IMR-90 (cell line): ENCODE measurements around the gene RELL2. TPM values are rescaled to one million over a fixed set of nuclear protein-coding genes. Genes with fewer than 3 reads are reported as not detected.

ENCODE experiments used
- ATAC-seq: fragments of 200-7000 bp; cut with Tn5 transposase; 2 replicates; pipeline ENCODE4 v1.9.1; 2020; ENCODE audit warnings: low read depth, mild to moderate bottlenecking, moderate library complexity
- BruUV-seq: library from RNA; stranded (reverse); fragments of 400-500 nt; replicated peaks from 2 replicates; lab custom pipeline; 2021; lab: Mats Ljungman, UMichigan
- CTCF ChIA-PET: fragments of 300-600 bp; formaldehyde crosslinking; extraction: SDS; loops from one replicate; lab custom pipeline; 2021; ENCODE audit warnings: antibody characterized with exemption; lab: Yijun Ruan, JAX
- POLR2A ChIA-PET: fragments of 300-600 bp; sonication (Branson Sonifier 250); formaldehyde crosslinking; loops from one replicate; lab custom pipeline; 2022; ENCODE audit warnings: antibody characterized with exemption; ENCODE audit not compliant: unreplicated experiment; lab: Charles Lee
- DNase-seq: peaks from one replicate; pipeline ENCODE4 v3.0.0; 2013
- H2AFZ ChIP-seq: replicated peaks from 2 replicates; pipeline ENCODE3; 2013; ENCODE audit warnings: low read length, mild to moderate bottlenecking; ENCODE audit not compliant: poor library complexity
- H2AK5ac ChIP-seq: 2 replicates; pipeline ENCODE4 v1.6.1; 2013; ENCODE audit warnings: low read depth, low read length, inconsistent platforms
- H2AK9ac ChIP-seq: replicated peaks from 2 replicates; pipeline ENCODE3; 2013; ENCODE audit warnings: mild to moderate bottlenecking, low read depth, low read length, moderate library complexity; ENCODE audit not compliant: poor library complexity
- H2BK120ac ChIP-seq: 2 replicates; pipeline ENCODE4 v1.6.1; 2013; ENCODE audit warnings: low read depth, low read length, inconsistent platforms
- H2BK15ac ChIP-seq: 3 replicates; pipeline ENCODE4 v1.6.1; 2013; ENCODE audit warnings: low read depth, low read length, inconsistent platforms
- H2BK20ac ChIP-seq: 2 replicates; pipeline ENCODE4 v1.6.1; 2013; ENCODE audit warnings: low read depth, mild to moderate bottlenecking, inconsistent platforms, low read length, moderate library complexity
- H2BK5ac ChIP-seq: 2 replicates; pipeline ENCODE4 v1.6.1; 2013; ENCODE audit warnings: mild to moderate bottlenecking, low read depth, low read length, inconsistent platforms; ENCODE audit not compliant: poor library complexity, severe bottlenecking
- H3K14ac ChIP-seq: replicated peaks from 2 replicates; pipeline ENCODE4 v1.6.1; 2013; ENCODE audit warnings: low read depth, low read length, inconsistent platforms
- H3K18ac ChIP-seq: 2 replicates; pipeline ENCODE4 v1.6.1; 2013; ENCODE audit warnings: low read depth, low read length, control low read depth
- H3K23ac ChIP-seq: 2 replicates; pipeline ENCODE4 v1.6.1; 2013; ENCODE audit warnings: low read depth, low read length, inconsistent platforms
- H3K27ac ChIP-seq: 2 replicates; pipeline ENCODE4 v1.5.1; 2013; ENCODE audit warnings: mild to moderate bottlenecking, control low read depth, low read length; ENCODE audit not compliant: insufficient read depth
- H3K27me3 ChIP-seq: 2 replicates; pipeline ENCODE4 v1.6.1; 2013; ENCODE audit warnings: low read length; ENCODE audit not compliant: control insufficient read depth, insufficient read depth
- H3K36me3 ChIP-seq: 2 replicates; pipeline ENCODE4 v1.6.1; 2013; ENCODE audit warnings: low read length, mixed read lengths; ENCODE audit not compliant: control insufficient read depth, insufficient read depth
- H3K4ac ChIP-seq: 2 replicates; pipeline ENCODE4 v1.6.1; 2013; ENCODE audit warnings: low read depth, low read length, inconsistent platforms
- H3K4me1 ChIP-seq: 2 replicates; pipeline ENCODE4 v1.6.1; 2013; ENCODE audit warnings: low read length, mixed read lengths; ENCODE audit not compliant: control insufficient read depth, insufficient read depth
- H3K4me2 ChIP-seq: 2 replicates; pipeline ENCODE4 v1.6.1; 2013; ENCODE audit warnings: low read depth, mild to moderate bottlenecking, control low read depth, low read length, moderate library complexity
- H3K4me3 ChIP-seq: 2 replicates; pipeline ENCODE4 v1.5.1; 2013; ENCODE audit warnings: low read depth, mild to moderate bottlenecking, control low read depth, low read length, moderate library complexity; ENCODE audit not compliant: insufficient read depth
- H3K56ac ChIP-seq: 2 replicates; pipeline ENCODE4 v1.6.1; 2013; ENCODE audit warnings: low read length, inconsistent platforms; ENCODE audit not compliant: insufficient read depth; ENCODE audit errors: extremely low read depth
- H3K79me1 ChIP-seq, 2 experiments: 2 replicates each; pipeline ENCODE4 v1.6.1; 2013; ENCODE audit warnings: low read length in 2 of 2, inconsistent platforms in 1 of 2, low read depth in 1 of 2
- H3K9ac ChIP-seq: 2 replicates; pipeline ENCODE4 v1.6.1; 2013; ENCODE audit warnings: low read depth, low read length, control low read depth
- H3K9me1 ChIP-seq: 2 replicates; pipeline ENCODE4 v1.6.1; 2013; ENCODE audit warnings: low read length, inconsistent platforms; ENCODE audit not compliant: insufficient read depth
- H3K9me3 ChIP-seq: 2 replicates; pipeline ENCODE4 v1.6.1; 2013; ENCODE audit warnings: low read length; ENCODE audit not compliant: control insufficient read depth, insufficient read depth
- H4K20me1 ChIP-seq: 2 replicates; pipeline ENCODE4 v1.6.1; 2013; ENCODE audit warnings: low read length, inconsistent platforms; ENCODE audit not compliant: insufficient read depth
- H4K5ac ChIP-seq: 2 replicates; pipeline ENCODE4 v1.6.1; 2013; ENCODE audit warnings: mild to moderate bottlenecking, low read depth, low read length, control low read depth
- H4K8ac ChIP-seq, 2 experiments: 2 replicates each; pipeline ENCODE4 v1.6.1; 2013; ENCODE audit warnings: low read depth in 2 of 2, low read length in 2 of 2, control low read depth in 1 of 2, inconsistent platforms in 1 of 2
- H4K91ac ChIP-seq: 2 replicates; pipeline ENCODE4 v1.6.1; 2013; ENCODE audit warnings: low read depth, low read length, inconsistent platforms; ENCODE audit not compliant: insufficient read depth
- BHLHE40 ChIP-seq: fragments of 150-350 bp; IDR thresholded peaks from 2 replicates; pipeline ENCODE4 v1.6.1; 2016; ENCODE audit warnings: mild to moderate bottlenecking, low read depth, low read length
- CEBPB ChIP-seq: IDR thresholded peaks from 2 replicates; pipeline ENCODE4 v1.6.1; 2012; ENCODE audit warnings: low read depth, low read length, improper control_type of control experiment
- CHD1 ChIP-seq: IDR thresholded peaks from 2 replicates; pipeline ENCODE4 v1.6.1; 2012; ENCODE audit warnings: low read depth, low read length, improper control_type of control experiment
- CTCF ChIP-seq: conservative IDR thresholded peaks from 2 replicates; pipeline ENCODE4 v1.5.1; 2012; ENCODE audit warnings: mild to moderate bottlenecking, low read depth, low read length, improper control_type of control experiment
- FOS ChIP-seq: fragments of 150-350 bp; IDR thresholded peaks from 2 replicates; pipeline ENCODE4 v1.6.1; 2016; ENCODE audit warnings: low read depth, low read length
- MAFK ChIP-seq: IDR thresholded peaks from 2 replicates; pipeline ENCODE4 v1.6.1; 2012; ENCODE audit warnings: low read depth, low read length, improper control_type of control experiment
- MAZ ChIP-seq: IDR thresholded peaks from 2 replicates; pipeline ENCODE4 v1.6.1; 2012; ENCODE audit warnings: low read depth, mild to moderate bottlenecking, low read length, improper control_type of control experiment, moderate library complexity, borderline replicate concordance
- MXI1 ChIP-seq: IDR thresholded peaks from 2 replicates; pipeline ENCODE4 v1.6.1; 2012; ENCODE audit warnings: low read depth, mild to moderate bottlenecking, low read length, moderate library complexity, borderline replicate concordance
- NFE2L2 ChIP-seq: fragments of 150-350 bp; IDR thresholded peaks from 2 replicates; pipeline ENCODE4 v1.6.1; 2016; ENCODE audit warnings: low read depth, mild to moderate bottlenecking, low read length
- POLR2A ChIP-seq: IDR thresholded peaks from 2 replicates; pipeline ENCODE4 v1.6.1; 2012; ENCODE audit warnings: mild to moderate bottlenecking, low read depth, low read length
- RAD21 ChIP-seq: IDR thresholded peaks from 2 replicates; pipeline ENCODE4 v1.6.1; 2012; ENCODE audit warnings: low read length, improper control_type of control experiment
- RCOR1 ChIP-seq: IDR thresholded peaks from 2 replicates; pipeline ENCODE4 v1.6.1; 2012; ENCODE audit warnings: mild to moderate bottlenecking, low read length, improper control_type of control experiment; ENCODE audit not compliant: insufficient replicate concordance
- RFX5 ChIP-seq: IDR thresholded peaks from 2 replicates; pipeline ENCODE4 v1.8.0; 2012; ENCODE audit warnings: low read depth, mild to moderate bottlenecking, low read length, moderate library complexity
- SMC3 ChIP-seq: fragments of 150-350 bp; IDR thresholded peaks from 2 replicates; pipeline ENCODE4 v1.6.1; 2016; ENCODE audit warnings: low read depth, mild to moderate bottlenecking, antibody characterized with exemption, low read length, moderate library complexity
- WGBS, 2 experiments: methylation state at CpG; one replicate each; pipeline versions ENCODE4 v1.1.5 to v1.1.7; 2013; ENCODE audit warnings: missing lambda C conversion rate in 2 of 2; ENCODE audit not compliant: insufficient read length in 1 of 2; ENCODE audit errors: extremely low coverage in 2 of 2; 5-methylcytosine and 5-hydroxymethylcytosine counted together
- dilution Hi-C: fragments of 300-500 bp; cut with HindIII; formaldehyde crosslinking; loops from one replicate; pipeline ENCODE4 v1.14.3; 2018; ENCODE audit warnings: low sequenced_read_pairs; ENCODE audit not compliant: unreplicated experiment
- in situ Hi-C: fragments of 300-500 bp; cut with MboI; formaldehyde crosslinking; loops from 3 replicates; pipeline ENCODE4 v1.14.3; 2019; ENCODE audit warnings: low sequenced_read_pairs, inconsistent platforms, mixed read lengths
- intact Hi-C: fragments of 100-400 bp; cut with micrococcal nuclease; formaldehyde crosslinking; loops from 2 replicates; pipeline ENCODE4 v1.10.0; 2022
- polyA plus RNA-seq, 3 experiments: library from polyadenylated mRNA; depleted of rRNA; stranded (reverse); fragments of >200 nt; gene quantifications; 2 replicates each; pipeline ENCODE4 v1.2.3, GENCODE V29; 2012; ENCODE audit warnings: low replicate concordance in 1 of 3
- total RNA-seq: library from RNA; depleted of rRNA; stranded (reverse); fragments of >200 nt; gene quantifications from 2 replicates; pipeline ENCODE4 v1.2.3, GENCODE V29; 2012
- TF ChIP-seq, protein P1 (sequence below): fragments of 150-350 bp; IDR thresholded peaks from 2 replicates; pipeline ENCODE4 v1.6.1; 2016; ENCODE audit warnings: low read depth, mild to moderate bottlenecking, low read length, moderate library complexity, borderline replicate concordance

The RELL2 gene
- total and polyA plus RNA-seq, 2 of the 4 experiments (the other 2 are of a cell fraction), result 2.2 to 7.6 TPM

GRCh38 chr5:141665995-141666940 lies 29.5 kb downstream of the RELL2 start:
- Histone ChIP-seq H3K4me3 (no peak overlapping the region), H2AK5ac (no peak overlapping the region), H3K14ac (no peak overlapping the region), H3K9me3 (no peaks in the 10 kb centered on the region), H2BK15ac (no peak overlapping the region), H3K9me1 (no peaks in the 10 kb centered on the region), H3K18ac (no peak overlapping the region), H2BK20ac (no peak overlapping the region), H3K4me2 (no peak overlapping the region), H3K79me1 (no peaks in the 10 kb centered on the region), H2BK5ac (no peak overlapping the region), H3K9ac (no peak overlapping the region), H4K91ac (no peak overlapping the region), H3K27ac (no peak overlapping the region), H4K8ac (no peak overlapping the region), H3K4me1 (no peaks in the 10 kb centered on the region), H3K4ac (no peak overlapping the region), H2AK9ac (no peak overlapping the region), H3K27me3 (no peaks in the 10 kb centered on the region), H2BK120ac (no peak overlapping the region), H4K5ac (no peak overlapping the region), H3K56ac (no peak overlapping the region), H3K23ac (no peak overlapping the region), H2AFZ (no peak overlapping the region), H3K36me3 (peaks cover 14% of the 10 kb centered on the region), H4K20me1 (no peaks in the 10 kb centered on the region)
- in situ Hi-C loops (no loop called here), intact Hi-C loops (loop anchor here (1.0 to 2.0 kb wide), 4 partner anchors 26 to 294 kb away; no protein-coding TSS in a partner anchor), dilution Hi-C loops (no loop called here)
- DNase-seq, result no peak
- WGBS, 2 experiments, result 81% methylated on average over 5 of the region's 18 CpGs; no CpG with 5 or more reads in 1 of the 2 experiments
- ChIA-PET CTCF (interaction anchor here (0.7 kb wide), 1 partner anchor 164 kb away, joined by 3 read pairs; no protein-coding TSS in a partner anchor), POLR2A (no interaction called here)
- no peak for TF ChIP-seq MAZ
- no peak for TF ChIP-seq RCOR1
- no peak for TF ChIP-seq RFX5
- TF ChIP-seq SMC3, result no peak
- no peak for TF ChIP-seq MAFK
- TF ChIP-seq, protein P1, sequence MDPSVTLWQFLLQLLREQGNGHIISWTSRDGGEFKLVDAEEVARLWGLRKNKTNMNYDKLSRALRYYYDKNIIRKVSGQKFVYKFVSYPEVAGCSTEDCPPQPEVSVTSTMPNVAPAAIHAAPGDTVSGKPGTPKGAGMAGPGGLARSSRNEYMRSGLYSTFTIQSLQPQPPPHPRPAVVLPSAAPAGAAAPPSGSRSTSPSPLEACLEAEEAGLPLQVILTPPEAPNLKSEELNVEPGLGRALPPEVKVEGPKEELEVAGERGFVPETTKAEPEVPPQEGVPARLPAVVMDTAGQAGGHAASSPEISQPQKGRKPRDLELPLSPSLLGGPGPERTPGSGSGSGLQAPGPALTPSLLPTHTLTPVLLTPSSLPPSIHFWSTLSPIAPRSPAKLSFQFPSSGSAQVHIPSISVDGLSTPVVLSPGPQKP, result no peak
- TF ChIP-seq MXI1, result no peak
- no peak for TF ChIP-seq CTCF
- TF ChIP-seq RAD21, result no peak
- TF ChIP-seq FOS, result no peak
- TF ChIP-seq CHD1, result no peak
- TF ChIP-seq NFE2L2, result no peak
- no peak for TF ChIP-seq CEBPB
- TF ChIP-seq BHLHE40, result no peak
- TF ChIP-seq POLR2A, result no peak
- BruUV-seq, result no TSS peak
- no peak for ATAC-seq
